Mesenchymal stem cell (in vitro differentiated cells and primary cell): Measurements from ENCODE around the gene RPTOR.
A peak's percentile ranks its signal among the peaks of the same experiment; 100 is the strongest.

Experiments used
- DNase-seq: peaks from one replicate; pipeline ENCODE4 v3.0.0-alpha.2; 2013
- H2AFZ ChIP-seq: one replicate; pipeline ENCODE4 v1.6.1; 2013; ENCODE audit warnings: low read depth, mild to moderate bottlenecking, control low read depth, inconsistent platforms, low read length, moderate library complexity
- H2AK5ac ChIP-seq: 2 replicates; pipeline ENCODE4 v1.6.1; 2013; ENCODE audit warnings: low read length, moderate library complexity, mild to moderate bottlenecking, inconsistent platforms; ENCODE audit not compliant: severe bottlenecking
- H2BK120ac ChIP-seq: one replicate; pipeline ENCODE4 v1.6.1; 2013; ENCODE audit warnings: low read depth, mild to moderate bottlenecking, inconsistent platforms, low read length, moderate library complexity
- H2BK12ac ChIP-seq, 2 experiments: one replicate each; pipeline ENCODE4 v1.6.1; 2013; ENCODE audit warnings: inconsistent platforms in 2 of 2, low read length in 2 of 2, mild to moderate bottlenecking in 2 of 2, moderate library complexity in 2 of 2, control low read depth in 1 of 2
- H2BK15ac ChIP-seq: one replicate; pipeline ENCODE4 v1.6.1; 2013; ENCODE audit warnings: mild to moderate bottlenecking, low read depth, inconsistent platforms; ENCODE audit not compliant: poor library complexity, severe bottlenecking
- H2BK5ac ChIP-seq: 2 replicates; pipeline ENCODE4 v1.6.1; 2013; ENCODE audit warnings: low read depth, mild to moderate bottlenecking, low read length, control low read depth, inconsistent platforms; ENCODE audit not compliant: poor library complexity, severe bottlenecking
- H3K14ac ChIP-seq, 2 experiments: one replicate each; pipeline ENCODE4 v1.6.1; 2013; ENCODE audit warnings: inconsistent platforms in 2 of 2, low read length in 2 of 2, control low read depth in 1 of 2, mild to moderate bottlenecking in 1 of 2, moderate library complexity in 1 of 2
- H3K18ac ChIP-seq, 2 experiments: one replicate each; pipeline ENCODE4 v1.6.1; 2013; ENCODE audit warnings: inconsistent platforms in 2 of 2, low read length in 2 of 2, control low read depth in 1 of 2, low read depth in 1 of 2, mild to moderate bottlenecking in 1 of 2
- H3K23ac ChIP-seq, 2 experiments: one replicate each; pipeline ENCODE4 v1.6.1; 2013; ENCODE audit warnings: inconsistent platforms in 2 of 2, low read length in 2 of 2, mild to moderate bottlenecking in 2 of 2, moderate library complexity in 2 of 2, control low read depth in 1 of 2
- H3K27ac ChIP-seq: 2 replicates; pipeline ENCODE4 v1.5.1; 2013; ENCODE audit warnings: mild to moderate bottlenecking, moderate library complexity, low read length, control low read depth, inconsistent platforms; ENCODE audit not compliant: poor library complexity, severe bottlenecking
- H3K27me3 ChIP-seq, 2 experiments: 2 replicates each; pipeline versions ENCODE4 v1.6.1 to v1.7.0; 2013; ENCODE audit warnings: low read length in 2 of 2, mild to moderate bottlenecking in 2 of 2, moderate library complexity in 2 of 2, control low read depth in 1 of 2, inconsistent platforms in 1 of 2; ENCODE audit not compliant: control insufficient read depth in 1 of 2, insufficient read depth in 1 of 2
- H3K36me3 ChIP-seq, 2 experiments: 2 replicates each; pipeline versions ENCODE4 v1.6.1 to v1.7.0; 2013; ENCODE audit warnings: low read length in 2 of 2, control low read depth in 1 of 2, inconsistent platforms in 1 of 2, low read depth in 1 of 2, mild to moderate bottlenecking in 1 of 2; ENCODE audit not compliant: insufficient read depth in 2 of 2, control insufficient read depth in 1 of 2
- H3K4ac ChIP-seq, 2 experiments: one replicate each; pipeline ENCODE4 v1.6.1; 2013; ENCODE audit warnings: inconsistent platforms in 2 of 2, low read length in 2 of 2, mild to moderate bottlenecking in 2 of 2, moderate library complexity in 2 of 2, control low read depth in 1 of 2, low read depth in 1 of 2
- H3K4me1 ChIP-seq: 2 replicates; pipeline ENCODE4 v1.6.1; 2013; ENCODE audit warnings: low read depth, low read length, control low read depth; ENCODE audit not compliant: control insufficient read depth, insufficient read depth
- H3K4me2 ChIP-seq: 2 replicates; pipeline ENCODE4 v1.6.1; 2013; ENCODE audit warnings: low read length, mild to moderate bottlenecking, inconsistent platforms; ENCODE audit not compliant: poor library complexity, severe bottlenecking
- H3K4me3 ChIP-seq, 2 experiments: 2 replicates each; pipeline versions ENCODE4 v1.5.1 to v1.7.0; 2013; ENCODE audit warnings: low read length in 2 of 2, mild to moderate bottlenecking in 2 of 2, control low read depth in 1 of 2, low read depth in 1 of 2; ENCODE audit not compliant: insufficient read depth in 1 of 2
- H3K79me1 ChIP-seq: replicated peaks from 2 replicates; pipeline ENCODE4 v1.6.1; 2013; ENCODE audit warnings: mild to moderate bottlenecking, control low read depth, low read length, inconsistent platforms; ENCODE audit not compliant: poor library complexity, severe bottlenecking
- H3K9ac ChIP-seq: 2 replicates; pipeline ENCODE4 v1.7.0; 2013; ENCODE audit warnings: mild to moderate bottlenecking, low read length, moderate library complexity
- H3K9me3 ChIP-seq: 2 replicates; pipeline ENCODE4 v1.7.0; 2013; ENCODE audit warnings: mild to moderate bottlenecking, low read length; ENCODE audit not compliant: control insufficient read depth
- H4K8ac ChIP-seq: one replicate; pipeline ENCODE4 v1.6.1; 2013; ENCODE audit warnings: inconsistent platforms, mild to moderate bottlenecking, low read length, moderate library complexity
- H4K91ac ChIP-seq: one replicate; pipeline ENCODE4 v1.6.1; 2013; ENCODE audit warnings: mild to moderate bottlenecking, low read length, inconsistent platforms
- WGBS: methylation state at CpG from one replicate; pipeline ENCODE4 v1.1.7; 2013; ENCODE audit warnings: mixed read lengths; 5-methylcytosine and 5-hydroxymethylcytosine counted together

RPTOR gene

GRCh38 chr17:80718428-80718827 lies 173.8 kb downstream of the RPTOR start:
- H2BK15ac ChIP-seq: no peak overlapping the region
- H3K23ac ChIP-seq: no peak overlapping the region
- peak overlapping the region in 1 of 2 experiments; percentile 9 for H3K4ac ChIP-seq
- H3K4me3 ChIP-seq: no peak overlapping the region
- no peak overlapping the region for H3K9ac ChIP-seq
- H3K79me1 ChIP-seq: peaks cover 26% of the 10 kb centered on the region
- H2BK12ac ChIP-seq: no peak overlapping the region
- H3K18ac ChIP-seq: peak overlapping the region; percentile 1 to 13
- DNase-seq: no peak
- H2BK120ac ChIP-seq: no peak overlapping the region
- no peak overlapping the region for H4K91ac ChIP-seq
- no peak overlapping the region for H4K8ac ChIP-seq
- no peaks in the 10 kb centered on the region for H3K9me3 ChIP-seq
- H2BK5ac ChIP-seq: no peak overlapping the region
- no peaks in the 10 kb centered on the region for H3K27me3 ChIP-seq
- 76% methylated on average over 4 of the region's 4 CpGs for WGBS
- H3K4me2 ChIP-seq: no peak overlapping the region
- peaks cover 16% of the 10 kb centered on the region for H3K4me1 ChIP-seq
- H3K14ac ChIP-seq: no peak overlapping the region
- no peaks in the 10 kb centered on the region for H3K36me3 ChIP-seq
- H2AFZ ChIP-seq: no peak overlapping the region
- no peak overlapping the region for H3K27ac ChIP-seq
- H2AK5ac ChIP-seq: no peak overlapping the region

GRCh38 chr17:80719449-80719848 lies 174.8 kb downstream of the RPTOR start:
- H3K79me1 ChIP-seq: peaks cover 28% of the 10 kb centered on the region
- no peak overlapping the region for H3K9ac ChIP-seq
- H3K23ac ChIP-seq: no peak overlapping the region
- H2BK15ac ChIP-seq: peak overlapping the region; percentile 54
- no peak overlapping the region for H3K4me2 ChIP-seq
- peak overlapping the region; percentile 69 for H4K8ac ChIP-seq
- H3K18ac ChIP-seq: peak overlapping the region in 1 of 2 experiments; percentile 16
- H3K4ac ChIP-seq: peak overlapping the region in 1 of 2 experiments; percentile 49
- H3K4me1 ChIP-seq: peaks cover 17% of the 10 kb centered on the region
- H2BK5ac ChIP-seq: no peak overlapping the region
- H3K27me3 ChIP-seq: no peaks in the 10 kb centered on the region
- H2BK12ac ChIP-seq: peak overlapping the region in 1 of 2 experiments; percentile 7
- no peak overlapping the region for H2BK120ac ChIP-seq
- no peak overlapping the region for H2AFZ ChIP-seq
- H3K27ac ChIP-seq: no peak overlapping the region
- no peaks in the 10 kb centered on the region for H3K36me3 ChIP-seq
- H3K14ac ChIP-seq: no peak overlapping the region
- peak overlapping the region; percentile 47 for H4K91ac ChIP-seq
- WGBS: 88% methylated on average over 7 of the region's 9 CpGs
- H2AK5ac ChIP-seq: no peak overlapping the region
- H3K4me3 ChIP-seq: no peak overlapping the region
- H3K9me3 ChIP-seq: no peaks in the 10 kb centered on the region
- DNase-seq: no peak

- H2BK120ac ChIP-seq: no peak overlapping the region
- H2BK5ac ChIP-seq: peak overlapping the region; percentile 33
- peaks cover 30% of the 10 kb centered on the region for H3K79me1 ChIP-seq
- peak overlapping the region; percentile 21 for H2AK5ac ChIP-seq
- H3K9ac ChIP-seq: no peak overlapping the region
- 65% methylated on average over 35 of the region's 35 CpGs for WGBS
- peak overlapping the region; percentile 77 for H3K4me2 ChIP-seq
- no peak overlapping the region for H2AFZ ChIP-seq
- no peaks in the 10 kb centered on the region for H3K9me3 ChIP-seq
- H3K23ac ChIP-seq: peak overlapping the region in 1 of 2 experiments; percentile 27
- peak overlapping the region; percentile 87 for H4K91ac ChIP-seq
- peak; percentile 96 for DNase-seq
- peaks cover 29% of the 10 kb centered on the region for H3K4me1 ChIP-seq
- peak overlapping the region; percentile 42 to 88 for H3K4ac ChIP-seq
- no peak overlapping the region for H3K14ac ChIP-seq
- H3K36me3 ChIP-seq: no peaks in the 10 kb centered on the region
- H3K4me3 ChIP-seq: no peak overlapping the region
- peak overlapping the region; percentile 60 to 80 for H2BK12ac ChIP-seq
- H3K27me3 ChIP-seq: no peaks in the 10 kb centered on the region
- H3K18ac ChIP-seq: peak overlapping the region; percentile 66 to 77
- H4K8ac ChIP-seq: peak overlapping the region; percentile 88
- H3K27ac ChIP-seq: peak overlapping the region; percentile 77
- peak overlapping the region; percentile 31 for H2BK15ac ChIP-seq
These were observed 176.3 kb downstream of the RPTOR start for GRCh38 chr17:80720610-80721577.

GRCh38 chr17:80722661-80723060 lies 178.0 kb downstream of the RPTOR start:
- no peak overlapping the region for H2AFZ ChIP-seq
- peak overlapping the region; percentile 85 to 91 for H2BK12ac ChIP-seq

More at GRCh38 chr17:80722661-80723060, 178.0 kb downstream of the RPTOR start:
- H3K23ac ChIP-seq: no peak overlapping the region
- peak overlapping the region; percentile 40 to 61 for H3K18ac ChIP-seq
- H3K27me3 ChIP-seq: no peaks in the 10 kb centered on the region
- peak overlapping the region in 1 of 2 experiments; percentile 88 for H3K14ac ChIP-seq
- no peak overlapping the region for H2BK120ac ChIP-seq
- H4K8ac ChIP-seq: peak overlapping the region; percentile 27
- no peak overlapping the region for H3K4me2 ChIP-seq
- H2BK5ac ChIP-seq: no peak overlapping the region
- H2AK5ac ChIP-seq: peak overlapping the region; percentile 13
- H2BK15ac ChIP-seq: no peak overlapping the region
- peak overlapping the region; percentile 46 to 72 for H3K4ac ChIP-seq
- H3K79me1 ChIP-seq: peaks cover 39% of the 10 kb centered on the region
- no peak for DNase-seq
- H3K4me1 ChIP-seq: peaks cover 35% of the 10 kb centered on the region
- H3K9me3 ChIP-seq: no peaks in the 10 kb centered on the region
- H3K9ac ChIP-seq: no peak overlapping the region
- WGBS: 97% methylated on average over 3 of the region's 3 CpGs
- H3K27ac ChIP-seq: no peak overlapping the region
- H3K4me3 ChIP-seq: no peak overlapping the region
- H4K91ac ChIP-seq: peak overlapping the region; percentile 89
- H3K36me3 ChIP-seq: peaks cover 4 to 5% of the 10 kb centered on the region in 2 experiments
